Small intestine (tissue), 7 donors: ENCODE measurements around the gene SULT2A1. TPM values are rescaled to one million over a fixed set of nuclear protein-coding genes. Genes with fewer than 3 reads are reported as not detected.

ENCODE experiments used
- DNase-seq, 2 donors: peaks; one replicate each; pipeline versions ENCODE4 v3.0.0 to v3.0.0-alpha.2; 2013
- FAIRE-seq: peaks from 2 replicates; lab custom pipeline; 2012; peaks lifted over from hg19 to GRCh38; lab: Jason Lieb, UNC
- H3K27ac ChIP-seq, 3 donors: one replicate each; pipeline ENCODE4 v1.5.1; 2013; ENCODE audit warnings: low read length in 2 of 3, mild to moderate bottlenecking in 2 of 3, control low read depth in 1 of 3, inconsistent platforms in 1 of 3, low read depth in 1 of 3, moderate library complexity in 1 of 3
- H3K27me3 ChIP-seq, 3 donors: one replicate each; pipeline ENCODE4 v1.6.1; 2013; ENCODE audit warnings: low read length in 3 of 3, inconsistent platforms in 1 of 3; ENCODE audit not compliant: control insufficient read depth in 3 of 3, insufficient read depth in 3 of 3
- H3K36me3 ChIP-seq, 3 donors: one replicate each; pipeline ENCODE4 v1.6.1; 2013; ENCODE audit warnings: low read length in 3 of 3, inconsistent platforms in 1 of 3, low read depth in 1 of 3, mild to moderate bottlenecking in 1 of 3, moderate library complexity in 1 of 3; ENCODE audit not compliant: control insufficient read depth in 3 of 3, insufficient read depth in 2 of 3
- H3K4me1 ChIP-seq, 3 donors: one replicate each; pipeline ENCODE4 v1.6.1; 2013; ENCODE audit warnings: low read length in 2 of 3, inconsistent platforms in 1 of 3, low read depth in 1 of 3, mild to moderate bottlenecking in 1 of 3, moderate library complexity in 1 of 3; ENCODE audit not compliant: control insufficient read depth in 3 of 3, insufficient read depth in 2 of 3
- H3K4me3 ChIP-seq, 3 donors: one replicate each; pipeline ENCODE4 v1.5.1; 2013; ENCODE audit warnings: low read length in 3 of 3, control low read depth in 1 of 3, inconsistent platforms in 1 of 3, low read depth in 1 of 3, mild to moderate bottlenecking in 1 of 3, moderate library complexity in 1 of 3
- H3K9me3 ChIP-seq, 2 donors: one replicate each; pipeline ENCODE4 v1.6.1; 2013; ENCODE audit warnings: low read depth in 1 of 2, low read length in 1 of 2; ENCODE audit not compliant: control insufficient read depth in 2 of 2, insufficient read depth in 1 of 2
- WGBS, 3 donors: extraction: QIAGEN DNeasy Blood & Tissue Kit; methylation state at CpG; one replicate each; pipeline ENCODE4 v1.1.7; 2013; 5-methylcytosine and 5-hydroxymethylcytosine counted together
- polyA plus RNA-seq, 4 donors: library from polyadenylated mRNA; stranded (reverse) in 3 of 4; unstranded in 1 of 4; fragments of 200-250 nt in 3 of 4; fragments of 120-200 nt in 1 of 4; gene quantifications; one replicate each; pipeline versions ENCODE4 v1.2.1 to v1.2.3, GENCODE V29; 2013
- donor health status: healthy with polysubstance abuse.
- donor health status: control.
- donor health status: control.
- donor health status: Bipolar disorder and iron deficiency.
- donor health status: healthy.

Gene SULT2A1
- polyA plus RNA-seq, 4 donors, result 12.7 to 275 (median 187) TPM

DNA sequence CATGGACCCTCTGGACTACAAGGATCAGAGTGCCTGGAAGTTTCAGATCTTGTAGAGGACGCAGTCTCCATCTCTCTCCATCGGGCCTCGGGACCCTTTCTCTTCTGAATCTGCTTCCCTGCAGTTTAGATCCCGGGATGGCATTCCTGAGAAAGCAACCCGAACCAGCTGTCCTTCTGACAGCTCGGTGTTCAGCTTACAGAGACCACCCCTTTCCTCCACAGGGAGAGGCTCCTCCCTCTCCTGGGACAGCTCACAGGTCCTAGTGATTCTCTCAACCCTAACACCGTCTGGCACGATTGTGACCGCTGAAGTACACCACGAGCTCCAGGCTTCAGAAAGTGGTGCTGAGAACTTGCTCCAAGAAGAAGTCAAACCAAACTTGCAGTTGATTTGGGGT is 46.2 kb downstream of the SULT2A1 start:
- Histone ChIP-seq H3K4me1 (no peaks in the 10 kb centered on the region), H3K4me3 (no peak overlapping the region), H3K27me3 (peaks cover 0 to 4% (median 4%) of the 10 kb centered on the region in 3 donors), H3K36me3 (no peaks in the 10 kb centered on the region), H3K27ac (no peak overlapping the region), H3K9me3 (no peaks in the 10 kb centered on the region)
- FAIRE-seq (no peak), DNase-seq (no peak)
- 21 to 31% (median 24%) methylated on average over 10 of the region's 10 CpGs for WGBS, 3 donors

DNA sequence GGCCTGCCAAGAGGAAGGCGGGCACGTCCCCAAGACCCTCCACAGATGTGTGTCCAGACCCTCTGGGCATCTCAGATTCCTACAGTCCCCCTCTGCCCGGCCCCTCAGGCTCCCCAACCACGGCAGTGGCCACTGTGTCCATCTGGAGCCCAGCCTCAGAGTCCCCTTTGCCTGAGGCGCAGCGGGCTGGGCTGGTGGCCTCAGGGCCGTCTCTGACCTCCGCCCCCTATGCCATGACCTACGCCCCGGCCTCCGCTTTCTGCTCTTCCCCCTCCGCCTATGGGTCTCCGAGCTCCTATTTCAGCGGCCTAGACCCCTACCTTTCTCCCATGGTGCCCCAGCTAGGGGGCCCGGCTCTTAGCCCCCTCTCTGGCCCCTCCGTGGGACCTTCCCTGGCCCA is 46.7 kb downstream of the SULT2A1 start:
- Histone ChIP-seq H3K27ac (no peak overlapping the region), H3K9me3 (no peaks in the 10 kb centered on the region), H3K4me1 (no peaks in the 10 kb centered on the region), H3K27me3 (peaks cover 0 to 4% (median 4%) of the 10 kb centered on the region in 3 donors), H3K4me3 (no peak overlapping the region), H3K36me3 (no peaks in the 10 kb centered on the region)
- no peak for DNase-seq
- FAIRE-seq, result no peak
- WGBS, 3 donors, result 71 to 75% (median 72%) methylated on average over 14 to 16 of the region's 16 CpGs

DNA sequence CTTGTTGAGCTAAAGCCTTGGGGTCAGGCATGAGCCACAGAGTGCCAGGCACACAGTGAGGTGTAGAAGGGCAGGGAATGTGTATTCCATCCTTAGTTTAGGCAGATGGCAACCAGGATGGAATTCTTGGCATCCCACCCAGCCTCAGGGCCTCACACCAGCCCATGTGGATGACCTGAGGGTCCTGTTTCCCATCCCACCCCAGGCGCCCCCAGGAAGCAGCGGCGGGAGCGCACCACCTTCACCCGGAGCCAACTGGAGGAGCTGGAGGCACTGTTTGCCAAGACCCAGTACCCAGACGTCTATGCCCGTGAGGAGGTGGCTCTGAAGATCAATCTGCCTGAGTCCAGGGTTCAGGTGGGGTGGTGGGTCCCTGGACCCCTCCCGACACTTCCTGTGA is 50.1 kb downstream of the SULT2A1 start:
- DNase-seq (no peak), FAIRE-seq (no peak)

DNA sequence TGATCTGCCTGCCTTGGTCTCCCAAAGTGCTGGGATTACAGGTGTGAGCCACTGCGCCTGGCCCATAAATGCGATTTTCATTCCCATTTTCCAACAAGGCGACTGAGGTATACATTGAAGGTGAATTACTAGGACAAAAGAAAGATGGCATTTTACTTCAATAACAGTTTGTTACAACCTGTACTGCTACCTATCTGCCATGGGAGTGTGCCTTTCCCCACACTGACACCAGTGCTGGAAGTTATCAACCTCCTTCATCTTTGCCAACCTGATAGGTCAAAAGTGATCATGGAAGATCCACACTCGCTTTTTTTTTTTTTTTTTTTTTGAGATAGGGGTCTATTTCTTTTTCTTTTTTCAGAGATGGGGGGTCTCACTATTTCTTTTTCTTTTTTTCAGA is 53.4 kb downstream of the SULT2A1 start:
- 68 to 89% (median 88%) methylated on average over 4 of the region's 4 CpGs for WGBS, 3 donors
- Histone ChIP-seq H3K4me3 (no peak overlapping the region), H3K9me3 (no peaks in the 10 kb centered on the region), H3K27me3 (no peaks in the 10 kb centered on the region), H3K4me1 (no peaks in the 10 kb centered on the region), H3K27ac (no peak overlapping the region), H3K36me3 (no peaks in the 10 kb centered on the region)
- FAIRE-seq, result no peak
- DNase-seq, result no peak

More for the DNA sequence above, 50.1 kb downstream of the SULT2A1 start:
- no peaks in the 10 kb centered on the region for H3K9me3 ChIP-seq
- no peaks in the 10 kb centered on the region for H3K36me3 ChIP-seq
- H3K27ac ChIP-seq, result no peak overlapping the region
- H3K27me3 ChIP-seq, result peaks cover 0 to 4% (median 4%) of the 10 kb centered on the region in 3 donors
- 57 to 74% (median 72%) methylated on average over 7 to 8 of the region's 8 CpGs for WGBS, 3 donors
- H3K4me1 ChIP-seq, result no peaks in the 10 kb centered on the region
- H3K4me3 ChIP-seq, result no peak overlapping the region

DNA sequence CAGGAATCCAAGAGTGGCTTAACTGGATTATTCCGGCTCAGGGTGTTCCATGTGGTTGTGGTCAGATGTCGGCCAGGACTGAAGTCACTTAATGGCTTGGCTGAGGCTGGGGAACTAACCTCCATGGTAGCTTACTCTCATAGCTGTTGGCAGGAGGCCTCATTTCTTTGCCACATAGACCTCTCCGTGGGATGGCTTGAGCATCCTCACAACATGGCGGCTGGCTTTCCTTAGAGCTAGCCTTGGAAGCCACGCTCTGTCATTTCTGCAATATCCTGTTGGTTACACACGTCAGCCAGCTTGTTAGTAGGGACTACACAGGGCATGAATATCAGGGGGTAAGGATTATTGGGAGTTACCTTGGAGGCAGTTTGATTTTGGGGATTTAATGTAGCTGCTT is 59.3 kb downstream of the SULT2A1 start:
- Histone ChIP-seq H3K27me3 (peaks cover 0 to 8% (median 3%) of the 10 kb centered on the region in 3 donors), H3K4me1 (no peaks in the 10 kb centered on the region)

DNA sequence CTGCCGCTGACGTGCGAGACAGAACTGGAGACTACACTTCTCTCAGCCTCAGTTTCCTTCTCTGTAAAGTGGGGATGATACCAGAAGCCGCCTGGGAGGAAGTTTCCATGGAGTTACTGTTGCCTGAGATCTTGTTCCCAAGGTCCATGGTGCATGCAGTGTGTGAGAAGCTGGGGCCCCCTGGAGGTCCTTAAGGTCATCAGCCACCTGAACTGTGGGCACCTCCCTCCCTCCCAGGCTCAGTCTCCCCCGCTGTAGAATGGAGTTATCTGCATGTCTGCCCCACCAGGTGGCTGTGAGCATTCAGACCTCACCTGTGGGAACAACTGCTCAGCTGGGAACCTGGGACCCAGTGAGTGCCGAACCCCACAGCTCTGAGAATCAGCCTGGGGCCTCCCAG is 61.7 kb downstream of the SULT2A1 start:
- FAIRE-seq (no peak), DNase-seq (no peak)
- H3K9me3 ChIP-seq, result peaks cover 0 to 7% of the 10 kb centered on the region in 2 donors
- no peak overlapping the region for H3K27ac ChIP-seq
- H3K36me3 ChIP-seq, result no peaks in the 10 kb centered on the region
- no peaks in the 10 kb centered on the region for H3K4me1 ChIP-seq
- WGBS, 3 donors, result 73 to 77% (median 76%) methylated on average over 6 of the region's 6 CpGs
- peaks cover under 1 to 28% (median 8%) of the 10 kb centered on the region in 3 donors for H3K27me3 ChIP-seq
- H3K4me3 ChIP-seq, result no peak overlapping the region

More for the DNA sequence above, 59.3 kb downstream of the SULT2A1 start:
- peaks cover 0 to 7% of the 10 kb centered on the region in 2 donors for H3K9me3 ChIP-seq
- no peak for DNase-seq
- 79 to 92% (median 89%) methylated on average over 6 of the region's 6 CpGs for WGBS, 3 donors
- no peak for FAIRE-seq
- H3K4me3 ChIP-seq, result no peak overlapping the region
- H3K27ac ChIP-seq, result no peak overlapping the region
- H3K36me3 ChIP-seq, result no peaks in the 10 kb centered on the region

DNA sequence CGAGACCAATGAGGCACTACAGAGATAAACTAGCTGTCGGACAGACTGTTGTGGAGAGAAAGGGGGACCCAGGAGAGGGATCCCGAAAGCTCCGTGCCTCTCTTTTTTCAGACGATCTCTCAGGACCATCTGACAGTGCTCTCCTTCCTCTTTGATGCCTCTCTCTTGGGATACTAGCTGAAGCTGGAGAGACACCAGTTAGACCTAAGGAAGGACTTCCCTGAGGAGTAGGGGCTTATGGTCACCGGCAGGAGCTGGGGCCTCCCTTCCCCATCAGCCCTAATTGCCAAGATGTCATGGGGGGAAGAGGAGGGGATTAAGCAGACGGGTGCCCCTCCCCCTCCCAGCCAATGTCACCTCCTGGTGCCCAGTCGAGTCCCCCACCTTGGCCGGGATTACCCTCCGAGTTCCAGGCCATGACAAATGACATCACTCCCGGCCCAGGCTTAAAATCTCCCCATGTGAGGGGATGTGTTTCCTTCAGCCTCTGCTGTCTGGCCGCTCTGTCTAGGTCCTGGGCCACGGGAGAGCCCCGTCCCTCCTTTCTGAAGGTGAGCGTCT is 64.6 kb downstream of the SULT2A1 start, which contains the start of gene CRX:
Gene CRX (plus strand): TSS at position 478 of the 561 bp plus-strand sequence. CDS start 12,507 bp downstream, outside the sequence.
- WGBS, 3 donors, result 32 to 46% (median 34%) methylated on average over 15 of the region's 15 CpGs
- no peak within 1 kb of the TSS for H3K4me3 ChIP-seq
- DNase-seq, result no peak
- no peaks in the 10 kb centered on the region for H3K9me3 ChIP-seq
- no peaks in the 10 kb centered on the region for H3K36me3 ChIP-seq
- H3K27ac ChIP-seq, result no peak within 1 kb of the TSS
- peaks cover 2 to 24% (median 6%) of the 10 kb centered on the region in 3 donors for H3K27me3 ChIP-seq
- no peak for FAIRE-seq
- no peaks in the 10 kb centered on the region for H3K4me1 ChIP-seq
